SK-N-SH treated with all-trans-retinoic acid at 6 μM for 48 hours (cell line): ENCODE data around the gene VPS50.
"Not testable (repeated sequence)": the region's sequence is repeated elsewhere in the genome, so short reads cannot be mapped to it uniquely, and the experiment has no call there.

Source experiments
- ATAC-seq: fragments of 200-7000 bp; cut with Tn5 transposase; 3 replicates; pipeline ENCODE4 v1.9.1; 2020; ENCODE audit warnings: mild to moderate bottlenecking, moderate library complexity
- ARNTL ChIP-seq: fragments of 450-650 bp; formaldehyde crosslinking; IDR thresholded peaks from 2 replicates; pipeline ENCODE4 v1.5.0; 2020; ENCODE audit warnings: low read depth, mild to moderate bottlenecking, moderate library complexity, borderline replicate concordance
- BACH2 ChIP-seq: fragments of 250-450 bp; sonication (Bioruptor Pico); IDR thresholded peaks from 2 replicates; pipeline ENCODE4 v1.9.0; 2021; ENCODE audit warnings: mild to moderate bottlenecking, borderline replicate concordance
- CREB5 ChIP-seq: fragments of 250-450 bp; sonication (Bioruptor Pico); IDR thresholded peaks from 2 replicates; pipeline ENCODE4 v1.5.1; 2020; ENCODE audit warnings: low read depth, mild to moderate bottlenecking, moderate library complexity
- CSDC2 ChIP-seq: fragments of 250-450 bp; sonication (Bioruptor Pico); IDR thresholded peaks from 2 replicates; pipeline ENCODE4 v1.5.0; 2020; ENCODE audit warnings: mild to moderate bottlenecking, moderate library complexity
- GLIS3 ChIP-seq: fragments of 250-450 bp; sonication (Bioruptor Pico); IDR thresholded peaks from 2 replicates; pipeline ENCODE4 v1.5.0; 2020; ENCODE audit warnings: mild to moderate bottlenecking, moderate library complexity
- ISL1 ChIP-seq: fragments of 250-450 bp; sonication (Bioruptor Pico); IDR thresholded peaks from 2 replicates; pipeline ENCODE4 v2.1.2; 2022; ENCODE audit warnings: mild to moderate bottlenecking, moderate library complexity
- OSR1 ChIP-seq: fragments of 250-450 bp; sonication (Bioruptor Pico); IDR thresholded peaks from 2 replicates; pipeline ENCODE4 v1.8.0; 2022; ENCODE audit warnings: moderate library complexity, mild to moderate bottlenecking, inconsistent platforms
- PATZ1 ChIP-seq: fragments of 250-450 bp; sonication (Bioruptor Pico); IDR thresholded peaks from 2 replicates; pipeline ENCODE4 v1.8.0; 2020; ENCODE audit warnings: mild to moderate bottlenecking, moderate library complexity, borderline replicate concordance
- POU6F1 ChIP-seq: fragments of 250-450 bp; sonication (Bioruptor Pico); IDR thresholded peaks from 2 replicates; pipeline ENCODE4 v1.8.0; 2021; ENCODE audit warnings: low read depth, mild to moderate bottlenecking, moderate library complexity, borderline replicate concordance
- PPARA ChIP-seq: fragments of 250-450 bp; sonication (Bioruptor Pico); IDR thresholded peaks from 2 replicates; pipeline ENCODE4 v1.5.0; 2020; ENCODE audit warnings: mild to moderate bottlenecking, borderline replicate concordance
- SNAI2 ChIP-seq: fragments of 250-450 bp; sonication (Bioruptor Pico); IDR thresholded peaks from 2 replicates; pipeline ENCODE4 v1.5.0; 2020; ENCODE audit warnings: mild to moderate bottlenecking, moderate library complexity
- TCF4 ChIP-seq: fragments of 250-450 bp; sonication (Bioruptor Pico); IDR thresholded peaks from 2 replicates; pipeline ENCODE4 v1.8.0; 2021; ENCODE audit warnings: mild to moderate bottlenecking, moderate library complexity, borderline replicate concordance
- TOX ChIP-seq: fragments of 250-450 bp; sonication (Bioruptor Pico); IDR thresholded peaks from 2 replicates; pipeline ENCODE4 v1.8.0; 2021; ENCODE audit warnings: mild to moderate bottlenecking, moderate library complexity, borderline replicate concordance
- ZC3H10 ChIP-seq: fragments of 250-450 bp; sonication (Bioruptor Pico); IDR thresholded peaks from 2 replicates; pipeline ENCODE4 v1.5.1; 2021; ENCODE audit warnings: mild to moderate bottlenecking, moderate library complexity
- ZFP3 ChIP-seq: fragments of 250-450 bp; sonication (Bioruptor Pico); IDR thresholded peaks from 2 replicates; pipeline ENCODE4 v1.5.0; 2020; ENCODE audit warnings: mild to moderate bottlenecking, moderate library complexity
- ZFP30 ChIP-seq: fragments of 450-650 bp; formaldehyde crosslinking; IDR thresholded peaks from 2 replicates; pipeline ENCODE4 v1.5.0; 2022; ENCODE audit warnings: mild to moderate bottlenecking, moderate library complexity
- ZNF70 ChIP-seq: fragments of 450-650 bp; formaldehyde crosslinking; IDR thresholded peaks from 2 replicates; pipeline ENCODE4 v1.5.0; 2020; ENCODE audit warnings: mild to moderate bottlenecking, moderate library complexity
- ZNF8 ChIP-seq: fragments of 450-650 bp; formaldehyde crosslinking; IDR thresholded peaks from 2 replicates; pipeline ENCODE4 v1.5.0; 2020; ENCODE audit warnings: mild to moderate bottlenecking, moderate library complexity

The VPS50 gene

GRCh38 chr7:93320887-93321286 is 88.7 kb downstream of the VPS50 start:
- ATAC-seq, result no peak
- TF ChIP-seq OSR1 (CRISPR knock-in tag), result no peak
- TF ChIP-seq GLIS3 (CRISPR knock-in tag), result no peak
- TF ChIP-seq PATZ1, result no peak
- TF ChIP-seq ZFP3 (CRISPR knock-in tag), result no peak
- TF ChIP-seq, all 23 proteins: peak for 0

GRCh38 chr7:93326291-93326690 is 94.1 kb downstream of the VPS50 start:
- not testable (repeated sequence) for ATAC-seq

- ATAC-seq, result peak; percentile 98
- peak; percentile 72; the same call in 1 of the 2 replicates for TF ChIP-seq CREB5 (CRISPR knock-in tag)
- peak; percentile 77 for TF ChIP-seq ISL1 (CRISPR knock-in tag)
- TF ChIP-seq OSR1 (CRISPR knock-in tag), result no peak
- TF ChIP-seq GLIS3 (CRISPR knock-in tag), result 0 out of 2 replicates have a peak, but pooled peaks have one; percentile 72
- TF ChIP-seq PATZ1, result peak; percentile 53; the same call in 1 of the 2 replicates
These were observed 95.0 kb downstream of the VPS50 start for GRCh38 chr7:93327006-93327633.

- TF ChIP-seq SNAI2 (CRISPR knock-in tag), result no peak
- TF ChIP-seq OSR1 (CRISPR knock-in tag), result no peak
- TF ChIP-seq TOX, result no peak
- no peak for TF ChIP-seq PATZ1
- no peak for TF ChIP-seq CREB5 (CRISPR knock-in tag)
- TF ChIP-seq ISL1 (CRISPR knock-in tag), result no peak
- no peak for TF ChIP-seq POU6F1 (CRISPR knock-in tag)
- TF ChIP-seq ARNTL (CRISPR knock-in tag), result no peak
- TF ChIP-seq GLIS3 (CRISPR knock-in tag), result no peak
- TF ChIP-seq CSDC2, result no peak
- TF ChIP-seq TCF4 (CRISPR knock-in tag), result no peak
- no peak for TF ChIP-seq ZFP3 (CRISPR knock-in tag)
- no peak for TF ChIP-seq ZNF8 (CRISPR knock-in tag)
- TF ChIP-seq ZC3H10 (CRISPR knock-in tag), result no peak
- no peak for TF ChIP-seq BACH2 (CRISPR knock-in tag)
- TF ChIP-seq ZFP30 (CRISPR knock-in tag), result no peak
- no peak for TF ChIP-seq PPARA (CRISPR knock-in tag)
- TF ChIP-seq ZNF70 (CRISPR knock-in tag), result no peak
These were observed 99.5 kb downstream of the VPS50 start for GRCh38 chr7:93331706-93332105.

More at GRCh38 chr7:93331706-93332105, 99.5 kb downstream of the VPS50 start:
- no peak for ATAC-seq
